HepG2 (cell line): Measurements from ENCODE around the gene OR1F1. TPM values are rescaled to one million over a fixed set of nuclear protein-coding genes. Genes with fewer than 3 reads are reported as not detected.

ENCODE experiments used
- ATF1 ChIP-seq: IDR thresholded peaks from 2 replicates; pipeline ENCODE4 v1.6.1; 2016; ENCODE audit warnings: mild to moderate bottlenecking, control low read depth
- DDIT3 ChIP-seq: sonication (generic); formaldehyde crosslinking; IDR thresholded peaks from 2 replicates; pipeline ENCODE4 v1.4.0; 2020; ENCODE audit warnings: mild to moderate bottlenecking, missing genetic modification reagents
- FOXO1 ChIP-seq: sonication (generic); formaldehyde crosslinking; IDR thresholded peaks from 2 replicates; pipeline ENCODE4 v1.4.0; 2020; ENCODE audit warnings: missing genetic modification reagents
- MEIS1 ChIP-seq: sonication (generic); formaldehyde crosslinking; IDR thresholded peaks from 2 replicates; pipeline ENCODE4 v1.9.0; 2021; ENCODE audit warnings: mild to moderate bottlenecking, missing genetic modification reagents, moderate library complexity, borderline replicate concordance
- NFRKB ChIP-seq: fragments of 450-650 bp; IDR thresholded peaks from 2 replicates; pipeline ENCODE4 v1.6.1; 2017
- SNAPC4 ChIP-seq: sonication (generic); formaldehyde crosslinking; IDR thresholded peaks from 2 replicates; pipeline ENCODE4 v1.4.0; 2020; ENCODE audit warnings: mild to moderate bottlenecking, missing genetic modification reagents
- ZBTB49 ChIP-seq: sonication (generic); formaldehyde crosslinking; IDR thresholded peaks from 2 replicates; pipeline ENCODE4 v1.4.0; 2020; ENCODE audit warnings: missing genetic modification reagents, borderline replicate concordance
- ZNF180 ChIP-seq: sonication (generic); formaldehyde crosslinking; IDR thresholded peaks from 2 replicates; pipeline ENCODE4 v1.4.0; 2020; ENCODE audit warnings: low read depth, missing genetic modification reagents, borderline replicate concordance
- ZNF335 ChIP-seq: sonication (generic); formaldehyde crosslinking; IDR thresholded peaks from 2 replicates; pipeline ENCODE4 v1.4.0; 2020; ENCODE audit warnings: missing genetic modification reagents
- ZNF589 ChIP-seq: sonication (generic); formaldehyde crosslinking; conservative IDR thresholded peaks from 2 replicates; pipeline ENCODE4 v1.8.0; 2022; ENCODE audit warnings: mild to moderate bottlenecking, moderate library complexity, missing genetic modification reagents
- ZNF619 ChIP-seq: sonication (generic); formaldehyde crosslinking; IDR thresholded peaks from 2 replicates; pipeline ENCODE4 v1.4.0; 2020; ENCODE audit warnings: mild to moderate bottlenecking, missing genetic modification reagents
- ZNF691 ChIP-seq: sonication (generic); formaldehyde crosslinking; IDR thresholded peaks from 2 replicates; pipeline ENCODE4 v1.4.0; 2020; ENCODE audit warnings: missing genetic modification reagents, low read depth, mild to moderate bottlenecking, borderline replicate concordance
- ZNF777 ChIP-seq: sonication (generic); formaldehyde crosslinking; IDR thresholded peaks from 2 replicates; pipeline ENCODE4 v1.4.0; 2020; ENCODE audit warnings: missing genetic modification reagents
- ZNF782 ChIP-seq: sonication (generic); formaldehyde crosslinking; IDR thresholded peaks from 2 replicates; pipeline ENCODE4 v1.4.0; 2020; ENCODE audit warnings: missing genetic modification reagents, mild to moderate bottlenecking, borderline replicate concordance
- ZNF788 ChIP-seq: sonication (generic); formaldehyde crosslinking; IDR thresholded peaks from 2 replicates; pipeline ENCODE4 v1.5.0; 2020; ENCODE audit warnings: mild to moderate bottlenecking, missing genetic modification reagents, borderline replicate concordance
- ZNF879 ChIP-seq: sonication (generic); formaldehyde crosslinking; IDR thresholded peaks from 2 replicates; pipeline ENCODE4 v1.8.1; 2023; ENCODE audit warnings: missing genetic modification reagents
- ZXDC ChIP-seq: sonication (generic); formaldehyde crosslinking; IDR thresholded peaks from 2 replicates; pipeline ENCODE4 v1.5.0; 2020; ENCODE audit warnings: mild to moderate bottlenecking, missing genetic modification reagents
- polyA plus RNA-seq, 8 experiments: library from polyadenylated mRNA; depleted of rRNA in 3 of 8; stranded (reverse) in 7 of 8; unstranded in 1 of 8; fragments of >200 nt; fragmentation: Illumina TruSeq in 4 of 8; extraction: Trizol in 4 of 8; gene quantifications; 2 replicates each; pipeline versions ENCODE4 v1.2.1 to v1.2.3, GENCODE V29; 2011 to 2016; ENCODE audit warnings: low read depth in 4 of 8, missing spikeins in 1 of 8, mixed read lengths in 1 of 8; ENCODE audit not compliant: insufficient read depth in 1 of 8
- total RNA-seq, 5 experiments: library from RNA; depleted of rRNA; stranded (reverse); fragments of >200 nt; fragmentation: Illumina TruSeq; extraction: Trizol; gene quantifications; 2 replicates each; pipeline ENCODE4 v1.2.3, GENCODE V29; 2016; ENCODE audit warnings: low read depth in 1 of 5

The OR1F1 gene
- total and polyA plus RNA-seq, 2 of the 13 experiments (the other 11 are each of a cell fraction or from before 2014, with no cell fraction given), result 0.90 TPM; not detected in 1

GRCh38 chr16:3150346-3151218 lies 37.4 kb upstream of the OR1F1 start (continued):
- TF ChIP-seq ZNF335 (peak; percentile 39; the same call in 1 of the 2 replicates), ATF1 (CRISPR knock-in tag) (no peak; the same call in 1 of the 2 replicates), ZXDC (CRISPR knock-in tag) (0 out of 2 replicates have a peak, but pooled peaks have one; percentile 48), ZNF782 (CRISPR knock-in tag) (peak; percentile 34; the same call in 1 of the 2 replicates), ZNF879 (no peak), ZNF619 (CRISPR knock-in tag) (peak; percentile 84), ZNF691 (CRISPR knock-in tag) (peak; percentile 61; the same call in 1 of the 2 replicates), FOXO1 (peak; percentile 56; the same call in 1 of the 2 replicates), MEIS1 (CRISPR knock-in tag) (peak; percentile 89; the same call in 1 of the 2 replicates), NFRKB (no peak), ZNF180 (no peak), ZBTB49 (CRISPR knock-in tag) (no peak), ZNF788 (CRISPR knock-in tag) (peak; percentile 87; the same call in 1 of the 2 replicates), ZNF777 (CRISPR knock-in tag) (peak; percentile 39; the same call in 1 of the 2 replicates), SNAPC4 (CRISPR knock-in tag) (no peak), ZNF589 (CRISPR knock-in tag) (no peak), DDIT3 (CRISPR knock-in tag) (no peak)
